Lung (tissue), 12 donors: ENCODE results near the gene VPS33A. TPM values are rescaled to one million over a fixed set of nuclear protein-coding genes. Genes with fewer than 3 reads are reported as not detected.
"Not testable (repeated sequence)": the region's sequence is repeated elsewhere in the genome, so short reads cannot be mapped to it uniquely, and the experiment has no call there.

Experiments
- ATAC-seq: fragments of 200-7000 bp; cut with Tn5 transposase; one replicate; pipeline ENCODE4 v1.9.1; 2020; ENCODE audit warnings: moderate number of reproducible peaks; ENCODE audit not compliant: insufficient read depth, low FRiP score
- DNase-seq, 3 donors: peaks; one replicate each; pipeline ENCODE4 v3.0.0-alpha.2; 2013 to 2017
- H3K27ac ChIP-seq, 2 donors: one replicate each; pipeline ENCODE4 v1.5.1; 2013; ENCODE audit warnings: mild to moderate bottlenecking in 2 of 2, moderate library complexity in 2 of 2, control low read depth in 1 of 2, inconsistent platforms in 1 of 2, low read depth in 1 of 2, low read length in 1 of 2
- H3K27me3 ChIP-seq, 3 donors: one replicate each; pipeline ENCODE4 v1.5.1; 2013; ENCODE audit warnings: low read length in 2 of 3; ENCODE audit not compliant: control insufficient read depth in 3 of 3, insufficient read depth in 3 of 3
- H3K36me3 ChIP-seq, 4 donors: one replicate each; pipeline ENCODE4 v1.5.1; 2013; ENCODE audit warnings: low read length in 4 of 4, mild to moderate bottlenecking in 1 of 4, moderate library complexity in 1 of 4; ENCODE audit not compliant: control insufficient read depth in 4 of 4, insufficient read depth in 4 of 4
- H3K4me1 ChIP-seq, 5 donors: one replicate each; pipeline ENCODE4 v1.5.1; 2013; ENCODE audit warnings: low read length in 5 of 5, mild to moderate bottlenecking in 2 of 5, moderate library complexity in 1 of 5; ENCODE audit not compliant: control insufficient read depth in 5 of 5, insufficient read depth in 5 of 5
- H3K4me3 ChIP-seq: one replicate; pipeline ENCODE4 v1.5.1; 2013; ENCODE audit warnings: mild to moderate bottlenecking, control low read depth, moderate library complexity
- H3K9ac ChIP-seq, 2 donors: one replicate each; pipeline ENCODE4 v1.5.1; 2013; ENCODE audit warnings: low read length in 2 of 2, control low read depth in 1 of 2; ENCODE audit not compliant: insufficient read depth in 1 of 2
- H3K9me3 ChIP-seq, 4 donors: one replicate each; pipeline ENCODE4 v1.5.1; 2013; ENCODE audit warnings: low read length in 3 of 4, mild to moderate bottlenecking in 1 of 4, moderate library complexity in 1 of 4; ENCODE audit not compliant: control insufficient read depth in 4 of 4, insufficient read depth in 3 of 4
- WGBS, 2 donors: extraction: QIAGEN DNeasy Blood & Tissue Kit; methylation state at CpG; one replicate each; pipeline ENCODE4 v1.1.7; 2013; 5-methylcytosine and 5-hydroxymethylcytosine counted together
- polyA plus RNA-seq, 2 donors: library from polyadenylated mRNA; stranded (reverse); fragments of 200-250 nt; gene quantifications; one replicate each; pipeline ENCODE4 v1.2.1, GENCODE V29; 2013
- total RNA-seq, 2 donors: library from RNA; depleted of rRNA in 1 of 2; stranded (reverse); fragments of >200 nt in 1 of 2; gene quantifications; one replicate each; pipeline ENCODE4 v1.2.1, GENCODE V29; 2014 to 2021
- TF ChIP-seq, protein P1 (sequence below): IDR thresholded peaks from 2 replicates; pipeline ENCODE4 v1.5.1; 2012; ENCODE audit warnings: mild to moderate bottlenecking; ENCODE audit errors: control extremely low read depth, extremely low read depth
- donor health status: control.
- donor health status: control.
- donor health status: Bipolar disorder and iron deficiency.
- donor health status: healthy.
- donor health status: DM: yes; HTN: yes; CAD: no.

The VPS33A gene
- total and polyA plus RNA-seq, 4 donors, result 8.1 to 17.6 (median 15.4) TPM

GRCh38 chr12:122265886-122266229 is 436 bp downstream of the VPS33A start:
- Histone ChIP-seq H3K36me3 (peaks cover 5 to 13% (median 9%) of the 10 kb centered on the region in 4 donors), H3K4me3 (peak overlapping the region; percentile 86), H3K9ac (peak overlapping the region; percentile 31 to 63), H3K9me3 (no peaks in the 10 kb centered on the region), H3K4me1 (peaks cover 0 to 15% (median 1%) of the 10 kb centered on the region in 5 donors), H3K27ac (peak overlapping the region; percentile 71 to 91), H3K27me3 (no peaks in the 10 kb centered on the region)
- TF ChIP-seq, protein P1, sequence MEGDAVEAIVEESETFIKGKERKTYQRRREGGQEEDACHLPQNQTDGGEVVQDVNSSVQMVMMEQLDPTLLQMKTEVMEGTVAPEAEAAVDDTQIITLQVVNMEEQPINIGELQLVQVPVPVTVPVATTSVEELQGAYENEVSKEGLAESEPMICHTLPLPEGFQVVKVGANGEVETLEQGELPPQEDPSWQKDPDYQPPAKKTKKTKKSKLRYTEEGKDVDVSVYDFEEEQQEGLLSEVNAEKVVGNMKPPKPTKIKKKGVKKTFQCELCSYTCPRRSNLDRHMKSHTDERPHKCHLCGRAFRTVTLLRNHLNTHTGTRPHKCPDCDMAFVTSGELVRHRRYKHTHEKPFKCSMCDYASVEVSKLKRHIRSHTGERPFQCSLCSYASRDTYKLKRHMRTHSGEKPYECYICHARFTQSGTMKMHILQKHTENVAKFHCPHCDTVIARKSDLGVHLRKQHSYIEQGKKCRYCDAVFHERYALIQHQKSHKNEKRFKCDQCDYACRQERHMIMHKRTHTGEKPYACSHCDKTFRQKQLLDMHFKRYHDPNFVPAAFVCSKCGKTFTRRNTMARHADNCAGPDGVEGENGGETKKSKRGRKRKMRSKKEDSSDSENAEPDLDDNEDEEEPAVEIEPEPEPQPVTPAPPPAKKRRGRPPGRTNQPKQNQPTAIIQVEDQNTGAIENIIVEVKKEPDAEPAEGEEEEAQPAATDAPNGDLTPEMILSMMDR, result no peak
- peak in 2 of 3 donors; percentile 14 to 15 for DNase-seq
- WGBS, 2 donors, result 0 to 1% methylated on average over 17 of the region's 17 CpGs
- ATAC-seq, result peak; percentile 32

DNA sequence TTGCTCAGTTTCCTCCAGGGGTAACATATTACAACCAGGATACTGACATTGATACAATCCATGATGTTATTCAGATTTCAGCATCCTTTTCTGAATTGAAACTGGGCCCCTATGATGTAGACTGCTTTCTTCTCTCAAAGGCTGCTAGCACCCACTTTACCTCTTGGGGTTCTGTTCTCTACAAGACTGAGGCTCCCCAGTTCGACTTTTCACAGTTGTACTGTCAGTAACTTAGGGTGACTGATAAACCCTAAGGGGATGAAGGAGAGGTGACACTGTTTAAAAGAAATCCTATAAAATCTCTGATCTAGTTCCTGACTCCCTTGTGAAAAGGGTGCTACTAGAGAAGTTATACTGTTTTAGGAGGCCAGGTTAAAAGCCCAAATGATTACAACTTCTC is 818 bp downstream of the VPS33A start:
- Histone ChIP-seq H3K4me3 (peak overlapping the region; percentile 86), H3K9ac (peak overlapping the region; percentile 31 to 63)
- no peak for DNase-seq

GRCh38 chr12:122260735-122261134 is 5.6 kb downstream of the VPS33A start:
- not testable (repeated sequence) for H3K9me3 ChIP-seq, H3K27me3 ChIP-seq, H3K27ac ChIP-seq, ATAC-seq, H3K9ac ChIP-seq, H3K4me1 ChIP-seq, DNase-seq, H3K4me3 ChIP-seq
- 90 to 91% methylated on average over 14 of the region's 14 CpGs for WGBS, 2 donors
- H3K36me3 ChIP-seq, result peaks cover 9 to 23% (median 18%) of the 10 kb centered on the region in 4 donors

More for the DNA sequence above, 818 bp downstream of the VPS33A start:
- Histone ChIP-seq H3K27me3 (no peaks in the 10 kb centered on the region), H3K27ac (peak overlapping the region; percentile 71 to 91), H3K36me3 (peaks cover 7 to 13% (median 10%) of the 10 kb centered on the region in 4 donors), H3K4me1 (peaks cover 0 to 15% (median 1%) of the 10 kb centered on the region in 5 donors), H3K9me3 (no peaks in the 10 kb centered on the region)
- no peak for ATAC-seq
- TF ChIP-seq, protein P1, result no peak
- WGBS, 2 donors, result 15 to 27% methylated on average over 1 of the region's 1 CpG

GRCh38 chr12:122258939-122259338 is 7.4 kb downstream of the VPS33A start:
- 94 to 96% methylated on average over 3 to 4 of the region's 4 CpGs for WGBS, 2 donors
- H3K36me3 ChIP-seq, result peaks cover 9 to 23% (median 20%) of the 10 kb centered on the region in 4 donors
- DNase-seq, H3K9ac ChIP-seq, H3K9me3 ChIP-seq, ATAC-seq, H3K4me3 ChIP-seq, H3K4me1 ChIP-seq, H3K27ac ChIP-seq, H3K27me3 ChIP-seq: not testable (repeated sequence)

- ATAC-seq, DNase-seq, H3K27ac ChIP-seq, H3K4me3 ChIP-seq, H3K9ac ChIP-seq, H3K9me3 ChIP-seq, H3K27me3 ChIP-seq, H3K4me1 ChIP-seq: not testable (repeated sequence)
- H3K36me3 ChIP-seq, result peaks cover 9 to 23% (median 18%) of the 10 kb centered on the region in 4 donors
- WGBS, 2 donors, result 98 to 99% methylated on average over 4 of the region's 4 CpGs
These were observed 7.8 kb downstream of the VPS33A start for GRCh38 chr12:122258462-122258861.
